ENCODE results near the gene DACH2. TPM values are rescaled to one million over a fixed set of nuclear protein-coding genes. Genes with fewer than 3 reads are reported as not detected.

The DACH2 gene
- polyA plus RNA-seq, 4 donors = 0.19 to 2.0 TPM; not detected in 2

DNA sequence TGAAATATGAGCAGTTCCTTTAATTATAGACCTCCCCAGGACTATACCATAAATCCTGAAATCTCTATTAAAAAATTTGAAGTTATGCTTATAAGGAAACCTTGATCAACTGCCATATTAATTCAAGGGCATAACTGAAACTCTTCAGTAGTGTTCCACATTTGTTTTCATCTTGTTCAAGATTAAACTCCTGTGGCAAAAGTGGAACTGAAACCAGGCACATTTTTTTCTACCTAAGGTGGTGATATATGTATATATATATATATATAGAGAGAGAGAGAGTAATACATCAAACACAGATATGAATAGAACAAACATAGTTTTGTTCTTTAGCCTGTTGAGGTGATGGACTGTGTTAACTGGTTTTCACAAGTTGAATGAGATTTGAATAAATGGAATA is 287.9 kb downstream of the DACH2 start:
- H3K9me3 ChIP-seq (ENCODE audit: control insufficient read depth in 2 of 2, insufficient read depth in 1 of 2, low read depth in 1 of 2, low read length in 1 of 2) = no peaks in the 10 kb centered on the region
- no peak overlapping the region for H3K27ac ChIP-seq (ENCODE audit: low read depth in 1 of 3, low read length in 2 of 3)
- no peak overlapping the region for H3K4me3 ChIP-seq (ENCODE audit: low read depth in 1 of 3, low read length in 3 of 3)
- DNase-seq (no peak), FAIRE-seq (no peak)
- no peaks in the 10 kb centered on the region for H3K27me3 ChIP-seq (ENCODE audit: control insufficient read depth in 3 of 3, insufficient read depth in 3 of 3, low read length in 3 of 3)
- no peaks in the 10 kb centered on the region for H3K36me3 ChIP-seq (ENCODE audit: control insufficient read depth in 3 of 3, insufficient read depth in 2 of 3, low read depth in 1 of 3, low read length in 3 of 3)
- H3K4me1 ChIP-seq (ENCODE audit: control insufficient read depth in 3 of 3, insufficient read depth in 2 of 3, low read depth in 1 of 3, low read length in 2 of 3) = no peaks in the 10 kb centered on the region

- Histone ChIP-seq H3K27me3 (ENCODE audit: control insufficient read depth in 3 of 3, insufficient read depth in 3 of 3, low read length in 3 of 3) (no peaks in the 10 kb centered on the region), H3K27ac (ENCODE audit: low read depth in 1 of 3, low read length in 2 of 3) (no peak overlapping the region), H3K4me1 (ENCODE audit: control insufficient read depth in 3 of 3, insufficient read depth in 2 of 3, low read depth in 1 of 3, low read length in 2 of 3) (no peaks in the 10 kb centered on the region), H3K9me3 (ENCODE audit: control insufficient read depth in 2 of 2, insufficient read depth in 1 of 2, low read depth in 1 of 2, low read length in 1 of 2) (no peaks in the 10 kb centered on the region), H3K36me3 (ENCODE audit: control insufficient read depth in 3 of 3, insufficient read depth in 2 of 3, low read depth in 1 of 3, low read length in 3 of 3) (no peaks in the 10 kb centered on the region), H3K4me3 (ENCODE audit: low read depth in 1 of 3, low read length in 3 of 3) (no peak overlapping the region)
- DNase-seq (no peak), FAIRE-seq (no peak)
- WGBS, 3 donors = 68 to 85% (median 72%) methylated on average over 5 of the region's 5 CpGs
Measured at GRCh38 chrX:86455495-86455894, 307.2 kb downstream of the DACH2 start.

- DNase-seq (no peak), FAIRE-seq (no peak)
- WGBS, 3 donors = 28 to 67% (median 33%) methylated on average over 3 of the region's 3 CpGs
- Histone ChIP-seq H3K27ac (ENCODE audit: low read depth in 1 of 3, low read length in 2 of 3) (no peak overlapping the region), H3K4me1 (ENCODE audit: control insufficient read depth in 3 of 3, insufficient read depth in 2 of 3, low read depth in 1 of 3, low read length in 2 of 3) (no peaks in the 10 kb centered on the region), H3K4me3 (ENCODE audit: low read depth in 1 of 3, low read length in 3 of 3) (no peak overlapping the region), H3K9me3 (ENCODE audit: control insufficient read depth in 2 of 2, insufficient read depth in 1 of 2, low read depth in 1 of 2, low read length in 1 of 2) (no peaks in the 10 kb centered on the region), H3K36me3 (ENCODE audit: control insufficient read depth in 3 of 3, insufficient read depth in 2 of 3, low read depth in 1 of 3, low read length in 3 of 3) (no peaks in the 10 kb centered on the region), H3K27me3 (ENCODE audit: control insufficient read depth in 3 of 3, insufficient read depth in 3 of 3, low read length in 3 of 3) (no peaks in the 10 kb centered on the region)
Measured at GRCh38 chrX:86460760-86461159, 312.5 kb downstream of the DACH2 start.

DNA sequence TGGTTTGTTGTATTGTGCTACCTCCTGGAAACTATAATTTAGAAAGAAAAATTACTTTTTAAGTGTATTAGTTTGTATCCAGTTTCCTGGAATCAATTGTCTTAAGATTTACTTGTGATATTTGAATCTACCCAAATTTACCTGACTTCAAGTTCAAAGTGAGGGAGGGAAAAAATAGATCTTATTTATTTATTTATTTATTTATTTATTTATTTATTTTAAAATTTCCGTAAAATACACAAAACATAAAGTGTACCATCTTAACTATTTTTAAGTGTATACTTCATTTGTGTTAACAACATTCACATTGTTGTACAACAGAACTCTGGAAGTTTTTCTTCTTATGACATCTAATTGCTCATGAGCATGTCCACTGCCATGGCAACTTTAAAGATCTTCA is 356.0 kb downstream of the DACH2 start:
- H3K27ac ChIP-seq (ENCODE audit: low read depth in 1 of 3, low read length in 2 of 3) = no peak overlapping the region
- no peak for FAIRE-seq
- WGBS, 3 donors = 77 to 96% (median 80%) methylated on average over 1 of the region's 1 CpG

GRCh38 chrX:86507331-86507730 is 359.1 kb downstream of the DACH2 start:
- no peaks in the 10 kb centered on the region for H3K36me3 ChIP-seq (ENCODE audit: control insufficient read depth in 3 of 3, insufficient read depth in 2 of 3, low read depth in 1 of 3, low read length in 3 of 3)
- 12 to 51% (median 31%) methylated on average over 2 of the region's 2 CpGs for WGBS, 3 donors
- H3K27me3 ChIP-seq (ENCODE audit: control insufficient read depth in 3 of 3, insufficient read depth in 3 of 3, low read length in 3 of 3) = no peaks in the 10 kb centered on the region
- H3K4me3 ChIP-seq (ENCODE audit: low read depth in 1 of 3, low read length in 3 of 3) = no peak overlapping the region
- FAIRE-seq (no peak), DNase-seq (no peak)
- no peaks in the 10 kb centered on the region for H3K4me1 ChIP-seq (ENCODE audit: control insufficient read depth in 3 of 3, insufficient read depth in 2 of 3, low read depth in 1 of 3, low read length in 2 of 3)
- H3K9me3 ChIP-seq (ENCODE audit: control insufficient read depth in 2 of 2, insufficient read depth in 1 of 2, low read depth in 1 of 2, low read length in 1 of 2) = no peaks in the 10 kb centered on the region
- H3K27ac ChIP-seq (ENCODE audit: low read depth in 1 of 3, low read length in 2 of 3) = no peak overlapping the region

More for the DNA sequence above, 356.0 kb downstream of the DACH2 start:
- no peaks in the 10 kb centered on the region for H3K9me3 ChIP-seq (ENCODE audit: control insufficient read depth in 2 of 2, insufficient read depth in 1 of 2, low read depth in 1 of 2, low read length in 1 of 2)
- H3K4me1 ChIP-seq (ENCODE audit: control insufficient read depth in 3 of 3, insufficient read depth in 2 of 3, low read depth in 1 of 3, low read length in 2 of 3) = no peaks in the 10 kb centered on the region
- H3K4me3 ChIP-seq (ENCODE audit: low read depth in 1 of 3, low read length in 3 of 3) = no peak overlapping the region
- H3K27me3 ChIP-seq (ENCODE audit: control insufficient read depth in 3 of 3, insufficient read depth in 3 of 3, low read length in 3 of 3) = no peaks in the 10 kb centered on the region
- DNase-seq = no peak
- H3K36me3 ChIP-seq (ENCODE audit: control insufficient read depth in 3 of 3, insufficient read depth in 2 of 3, low read depth in 1 of 3, low read length in 3 of 3) = no peaks in the 10 kb centered on the region

- Histone ChIP-seq H3K27me3 (ENCODE audit: control insufficient read depth in 3 of 3, insufficient read depth in 3 of 3, low read length in 3 of 3) (no peaks in the 10 kb centered on the region), H3K36me3 (ENCODE audit: control insufficient read depth in 3 of 3, insufficient read depth in 2 of 3, low read depth in 1 of 3, low read length in 3 of 3) (no peaks in the 10 kb centered on the region), H3K27ac (ENCODE audit: low read depth in 1 of 3, low read length in 2 of 3) (no peak overlapping the region), H3K4me3 (ENCODE audit: low read depth in 1 of 3, low read length in 3 of 3) (no peak overlapping the region), H3K9me3 (ENCODE audit: control insufficient read depth in 2 of 2, insufficient read depth in 1 of 2, low read depth in 1 of 2, low read length in 1 of 2) (no peaks in the 10 kb centered on the region), H3K4me1 (ENCODE audit: control insufficient read depth in 3 of 3, insufficient read depth in 2 of 3, low read depth in 1 of 3, low read length in 2 of 3) (no peaks in the 10 kb centered on the region)
- FAIRE-seq (no peak), DNase-seq (no peak)
- 58 to 71% (median 58%) methylated on average over 4 of the region's 4 CpGs for WGBS, 3 donors
Measured at GRCh38 chrX:86579777-86580176, 431.5 kb downstream of the DACH2 start.

- no peak for DNase-seq
- Histone ChIP-seq H3K27ac (ENCODE audit: low read depth in 1 of 3, low read length in 2 of 3) (no peak overlapping the region), H3K36me3 (ENCODE audit: control insufficient read depth in 3 of 3, insufficient read depth in 2 of 3, low read depth in 1 of 3, low read length in 3 of 3) (no peaks in the 10 kb centered on the region), H3K4me3 (ENCODE audit: low read depth in 1 of 3, low read length in 3 of 3) (no peak overlapping the region), H3K9me3 (ENCODE audit: control insufficient read depth in 2 of 2, insufficient read depth in 1 of 2, low read depth in 1 of 2, low read length in 1 of 2) (peaks cover 0 to 1% of the 10 kb centered on the region in 2 donors), H3K27me3 (ENCODE audit: control insufficient read depth in 3 of 3, insufficient read depth in 3 of 3, low read length in 3 of 3) (no peaks in the 10 kb centered on the region), H3K4me1 (ENCODE audit: control insufficient read depth in 3 of 3, insufficient read depth in 2 of 3, low read depth in 1 of 3, low read length in 2 of 3) (no peaks in the 10 kb centered on the region)
- 11 to 35% (median 17%) methylated on average over 2 of the region's 2 CpGs for WGBS, 3 donors
- FAIRE-seq = no peak
Measured at GRCh38 chrX:86604607-86605006, 456.4 kb downstream of the DACH2 start.

GRCh38 chrX:86696951-86697350 is 548.7 kb downstream of the DACH2 start:
- H3K27me3 ChIP-seq (ENCODE audit: control insufficient read depth in 3 of 3, insufficient read depth in 3 of 3, low read length in 3 of 3) = no peaks in the 10 kb centered on the region
- H3K9me3 ChIP-seq (ENCODE audit: control insufficient read depth in 2 of 2, insufficient read depth in 1 of 2, low read depth in 1 of 2, low read length in 1 of 2) = no peaks in the 10 kb centered on the region
- no peaks in the 10 kb centered on the region for H3K4me1 ChIP-seq (ENCODE audit: control insufficient read depth in 3 of 3, insufficient read depth in 2 of 3, low read depth in 1 of 3, low read length in 2 of 3)
- H3K27ac ChIP-seq (ENCODE audit: low read depth in 1 of 3, low read length in 2 of 3) = no peak overlapping the region
- no peaks in the 10 kb centered on the region for H3K36me3 ChIP-seq (ENCODE audit: control insufficient read depth in 3 of 3, insufficient read depth in 2 of 3, low read depth in 1 of 3, low read length in 3 of 3)
- FAIRE-seq (no peak), DNase-seq (no peak)
- WGBS, 3 donors = 45 to 82% (median 50%) methylated on average over 1 of the region's 1 CpG
- no peak overlapping the region for H3K4me3 ChIP-seq (ENCODE audit: low read depth in 1 of 3, low read length in 3 of 3)

- H3K36me3 ChIP-seq (ENCODE audit: control insufficient read depth in 3 of 3, insufficient read depth in 2 of 3, low read depth in 1 of 3, low read length in 3 of 3) = no peaks in the 10 kb centered on the region
- H3K4me1 ChIP-seq (ENCODE audit: control insufficient read depth in 3 of 3, insufficient read depth in 2 of 3, low read depth in 1 of 3, low read length in 2 of 3) = no peaks in the 10 kb centered on the region
- DNase-seq (no peak), FAIRE-seq (no peak)
- H3K27ac ChIP-seq (ENCODE audit: low read depth in 1 of 3, low read length in 2 of 3) = no peak overlapping the region
- H3K9me3 ChIP-seq (ENCODE audit: control insufficient read depth in 2 of 2, insufficient read depth in 1 of 2, low read depth in 1 of 2, low read length in 1 of 2) = no peaks in the 10 kb centered on the region
- H3K27me3 ChIP-seq (ENCODE audit: control insufficient read depth in 3 of 3, insufficient read depth in 3 of 3, low read length in 3 of 3) = no peaks in the 10 kb centered on the region
- 66 to 81% (median 71%) methylated on average over 5 of the region's 5 CpGs for WGBS, 3 donors
- no peak overlapping the region for H3K4me3 ChIP-seq (ENCODE audit: low read depth in 1 of 3, low read length in 3 of 3)
Measured at GRCh38 chrX:86711531-86712180, 563.4 kb downstream of the DACH2 start.
